T-helper 22 cell (primary cell): ENCODE data around the gene UNC45B.
"Not testable (repeated sequence)": the region's sequence is repeated elsewhere in the genome, so short reads cannot be mapped to it uniquely, and the experiment has no call there.

Experiments used
- DNase-seq: peaks from one replicate; pipeline ENCODE4 v3.0.0-alpha.2; 2020; ENCODE audit warnings: low read depth

Gene UNC45B

GRCh38 chr17:35170968-35171771 is 23.6 kb downstream of the UNC45B start:
- no peak for DNase-seq

GRCh38 chr17:35171834-35172233 is 24.2 kb downstream of the UNC45B start:
- DNase-seq, result no peak

- not testable (repeated sequence) for DNase-seq
These were observed 24.7 kb downstream of the UNC45B start for GRCh38 chr17:35172321-35172720.

- no peak for DNase-seq
These were observed 27.3 kb downstream of the UNC45B start for GRCh38 chr17:35174835-35175334.

GRCh38 chr17:35175638-35176415 is 28.2 kb downstream of the UNC45B start:
- no peak for DNase-seq

- no peak for DNase-seq
These were observed 29.3 kb downstream of the UNC45B start for GRCh38 chr17:35176897-35177296.

GRCh38 chr17:35179379-35179778 is 31.8 kb downstream of the UNC45B start:
- not testable (repeated sequence) for DNase-seq

GRCh38 chr17:35183332-35183731 is 35.7 kb downstream of the UNC45B start:
- DNase-seq, result no peak

- DNase-seq, result no peak
These were observed 36.7 kb downstream of the UNC45B start for GRCh38 chr17:35184274-35184673.

GRCh38 chr17:35185849-35186248 is 38.2 kb downstream of the UNC45B start:
- DNase-seq, result no peak

GRCh38 chr17:35187481-35187880 is 39.9 kb downstream of the UNC45B start:
- DNase-seq, result no peak

GRCh38 chr17:35188111-35188510 is 40.5 kb downstream of the UNC45B start:
- no peak for DNase-seq

- no peak for DNase-seq
These were observed 41.7 kb downstream of the UNC45B start for GRCh38 chr17:35189291-35189690.

GRCh38 chr17:35191001-35191695 is 43.5 kb downstream of the UNC45B start:
- DNase-seq, result no peak

GRCh38 chr17:35192708-35193107 is 45.1 kb downstream of the UNC45B start:
- no peak for DNase-seq

GRCh38 chr17:35194001-35194400 is 46.4 kb downstream of the UNC45B start, which contains the start of gene SLC35G3:
Gene SLC35G3, minus strand, starts transcription at chr17:35194393. Its CDS starts 86 bp downstream, at chr17:35194307.
- DNase-seq, result not testable (repeated sequence)

- not testable (repeated sequence) for DNase-seq
These were observed 47.4 kb downstream of the UNC45B start for GRCh38 chr17:35195062-35195461.

- not testable (repeated sequence) for DNase-seq
These were observed 55.0 kb downstream of the UNC45B start for GRCh38 chr17:35202582-35202981.

GRCh38 chr17:35210741-35211140 is 63.1 kb downstream of the UNC45B start:
- no peak for DNase-seq

GRCh38 chr17:35212668-35213067 is 65.1 kb downstream of the UNC45B start:
- DNase-seq, result no peak

- DNase-seq, result no peak
These were observed 65.9 kb downstream of the UNC45B start for GRCh38 chr17:35213412-35213940.

- DNase-seq, result peak; percentile 45
These were observed 66.6 kb downstream of the UNC45B start for GRCh38 chr17:35214192-35214591.
